Caco-2 (cell line): ENCODE data around the gene SELENOS. TPM values are rescaled to one million over a fixed set of nuclear protein-coding genes. Genes with fewer than 3 reads are reported as not detected.

Source experiments
- BruUV-seq: library from RNA; stranded (reverse); fragments of 400-500 nt; replicated peaks from 2 replicates; lab custom pipeline; 2021; lab: Mats Ljungman, UMichigan
- CTCF ChIA-PET: fragments of 300-600 bp; sonication (Branson Sonifier 250); formaldehyde crosslinking; loops from one replicate; lab custom pipeline; 2022; ENCODE audit warnings: antibody characterized with exemption; lab: Charles Lee
- POLR2A ChIA-PET: fragments of 300-600 bp; sonication (Branson Sonifier 250); formaldehyde crosslinking; loops from one replicate; lab custom pipeline; 2022; ENCODE audit warnings: antibody characterized with exemption; lab: Charles Lee
- DNase-seq, 2 experiments: peaks; one replicate each; pipeline versions ENCODE4 v3.0.0 to v3.0.0-alpha.2; 2020 to 2022
- H3K27me3 ChIP-seq: replicated peaks from 2 replicates; pipeline ENCODE4 v1.6.0; 2011; ENCODE audit warnings: low read length; ENCODE audit not compliant: control insufficient read depth, insufficient read depth
- H3K36me3 ChIP-seq: 2 replicates; pipeline ENCODE4 v1.5.1; 2011; ENCODE audit warnings: low read length; ENCODE audit not compliant: control insufficient read depth, insufficient read depth
- H3K4me1 ChIP-seq: fragments of 250-450 bp; sonication (Bioruptor Pico); 2 replicates; pipeline ENCODE4 v1.5.1; 2020; ENCODE audit warnings: mild to moderate bottlenecking
- H3K4me3 ChIP-seq: 2 replicates; pipeline ENCODE4 v1.5.1; 2011; ENCODE audit warnings: low read depth, mild to moderate bottlenecking, control low read depth, low read length
- H3K9me3 ChIP-seq: fragments of 250-450 bp; sonication (Bioruptor Pico); 2 replicates; pipeline ENCODE4 v1.5.1; 2020; ENCODE audit warnings: mild to moderate bottlenecking, moderate library complexity
- H3K27ac Mint-ChIP-seq: one replicate; pipeline ENCODE4 v1.8.0; 2022; ENCODE audit warnings: mixed read lengths; ENCODE audit not compliant: unreplicated experiment
- H3K27me3 Mint-ChIP-seq: one replicate; pipeline ENCODE4 v1.8.0; 2022; ENCODE audit warnings: mixed read lengths; ENCODE audit not compliant: insufficient read depth, unreplicated experiment
- H3K36me3 Mint-ChIP-seq: one replicate; pipeline ENCODE4 v1.8.0; 2022; ENCODE audit warnings: mild to moderate bottlenecking, mixed read lengths; ENCODE audit not compliant: insufficient read depth, unreplicated experiment
- H3K4me1 Mint-ChIP-seq: one replicate; pipeline ENCODE4 v1.8.0; 2022; ENCODE audit warnings: low read depth, mixed read lengths; ENCODE audit not compliant: unreplicated experiment
- H3K4me3 Mint-ChIP-seq: one replicate; pipeline ENCODE4 v1.8.0; 2022; ENCODE audit warnings: mild to moderate bottlenecking, moderate library complexity, mixed read lengths; ENCODE audit not compliant: unreplicated experiment
- H3K9me3 Mint-ChIP-seq: one replicate; pipeline ENCODE4 v1.8.0; 2022; ENCODE audit warnings: mixed read lengths; ENCODE audit not compliant: unreplicated experiment
- CTCF ChIP-seq, 2 experiments: fragments of 200-600 bp in 1 of 2; IDR thresholded peaks; 1 replicate in 1 of 2; 2 replicates in 1 of 2; pipeline versions ENCODE4 v1.5.1 to v1.8.0; 2011 to 2022; ENCODE audit warnings: antibody characterized with exemption in 1 of 2, control low read depth in 1 of 2, inconsistent platforms in 1 of 2, low read depth in 1 of 2, low read length in 1 of 2, mild to moderate bottlenecking in 1 of 2, moderate library complexity in 1 of 2; ENCODE audit not compliant: insufficient read depth in 1 of 2, severe bottlenecking in 1 of 2, unreplicated experiment in 1 of 2
- intact Hi-C: fragments of 100-400 bp; cut with micrococcal nuclease; formaldehyde crosslinking; loops from one replicate; pipeline ENCODE4 v1.10.0; 2022; ENCODE audit not compliant: unreplicated experiment
- total RNA-seq: library from RNA; stranded (reverse); gene quantifications from 2 replicates; pipeline ENCODE4 v1.2.3, GENCODE V29; 2022

The SELENOS gene
- total RNA-seq, 1 experiment from 2014 or later, result 71.3 TPM

GRCh38 chr15:101267320-101268104 lies 9.8 kb downstream of the SELENOS start:
- Histone ChIP-seq H3K36me3 (peaks cover 3% of the 10 kb centered on the region), H3K4me3 (no peak overlapping the region), H3K4me1 (no peaks in the 10 kb centered on the region), H3K27me3 (no peaks in the 10 kb centered on the region), H3K9me3 (no peaks in the 10 kb centered on the region)
- ChIA-PET CTCF (interaction anchor here (1.7 kb wide), 1 partner anchor 9 kb away, joined by 8 read pairs; no protein-coding TSS in a partner anchor), POLR2A (interaction anchor here (0.6 kb wide), 1 partner anchor 31 kb away, joined by 3 read pairs; no protein-coding TSS in a partner anchor)
- no peak for TF ChIP-seq CTCF (IDR thresholded peaks at IDR 0.05; ENCODE audit: insufficient read depth in 1 of 2, low read depth in 1 of 2, low read length in 1 of 2, severe bottlenecking in 1 of 2, unreplicated experiment in 1 of 2)
- Mint-ChIP-seq H3K4me3 (no peak overlapping the region), H3K9me3 (no peaks in the 10 kb centered on the region), H3K4me1 (no peaks in the 10 kb centered on the region), H3K27ac (no peak overlapping the region), H3K36me3 (peaks cover 33% of the 10 kb centered on the region), H3K27me3 (peaks cover 2% of the 10 kb centered on the region)
- no peak for DNase-seq
- no TSS peak for BruUV-seq
- intact Hi-C loops, result no loop called here

- intact Hi-C loops, result no loop called here
Observed at GRCh38 chr15:101266787-101267186, 10.5 kb downstream of the SELENOS start.

GRCh38 chr15:101266034-101266433 lies 11.3 kb downstream of the SELENOS start:
- no peaks in the 10 kb centered on the region for H3K9me3 Mint-ChIP-seq
- no peaks in the 10 kb centered on the region for H3K9me3 ChIP-seq
- intact Hi-C loops, result no loop called here
- TF ChIP-seq CTCF (IDR thresholded peaks at IDR 0.05; ENCODE audit: insufficient read depth in 1 of 2, low read depth in 1 of 2, low read length in 1 of 2, severe bottlenecking in 1 of 2, unreplicated experiment in 1 of 2), result no peak
- no peak overlapping the region for H3K27ac Mint-ChIP-seq
- peaks cover 2% of the 10 kb centered on the region for H3K27me3 Mint-ChIP-seq
- H3K4me3 ChIP-seq, result no peak overlapping the region
- no TSS peak for BruUV-seq
- peaks cover 2% of the 10 kb centered on the region for H3K36me3 ChIP-seq
- peaks cover 22% of the 10 kb centered on the region for H3K36me3 Mint-ChIP-seq
- no peaks in the 10 kb centered on the region for H3K4me1 ChIP-seq
- no peak overlapping the region for H3K4me3 Mint-ChIP-seq
- no peaks in the 10 kb centered on the region for H3K4me1 Mint-ChIP-seq
- POLR2A ChIA-PET, result no interaction called here
- no peaks in the 10 kb centered on the region for H3K27me3 ChIP-seq
- CTCF ChIA-PET, result no interaction called here
- no peak for DNase-seq

More at GRCh38 chr15:101266787-101267186, 10.5 kb downstream of the SELENOS start:
- no peak for TF ChIP-seq CTCF (IDR thresholded peaks at IDR 0.05; ENCODE audit: insufficient read depth in 1 of 2, low read depth in 1 of 2, low read length in 1 of 2, severe bottlenecking in 1 of 2, unreplicated experiment in 1 of 2)
- BruUV-seq, result no TSS peak
- Histone ChIP-seq H3K9me3 (no peaks in the 10 kb centered on the region), H3K36me3 (peaks cover 3% of the 10 kb centered on the region), H3K4me3 (no peak overlapping the region), H3K4me1 (no peaks in the 10 kb centered on the region), H3K27me3 (no peaks in the 10 kb centered on the region)
- ChIA-PET POLR2A (no interaction called here), CTCF (interaction anchor here (1.7 kb wide), 1 partner anchor 9 kb away, joined by 8 read pairs; no protein-coding TSS in a partner anchor)
- no peak for DNase-seq
- Mint-ChIP-seq H3K27me3 (peaks cover 2% of the 10 kb centered on the region), H3K27ac (no peak overlapping the region), H3K4me3 (no peak overlapping the region), H3K4me1 (no peaks in the 10 kb centered on the region), H3K9me3 (no peaks in the 10 kb centered on the region), H3K36me3 (peaks cover 30% of the 10 kb centered on the region)
